Tibial nerve (tissue), 4 donors: ENCODE results near the gene CD81. TPM values are rescaled to one million over a fixed set of nuclear protein-coding genes. Genes with fewer than 3 reads are reported as not detected.

Source experiments
- DNase-seq, 2 donors: peaks; one replicate each; pipeline ENCODE4 v3.0.0-alpha.2; 2019; ENCODE audit warnings: low spot score in 2 of 2
- H3K27ac ChIP-seq, 4 donors: fragments of 200-600 bp; sonication (generic) in 3 of 4; one replicate each; pipeline ENCODE4 v1.5.1; 2017 to 2019; ENCODE audit warnings: mild to moderate bottlenecking in 1 of 4
- H3K27me3 ChIP-seq, 2 donors: fragments of 200-600 bp; sonication (generic) in 1 of 2; one replicate each; pipeline versions ENCODE4 v1.5.1 to v1.6.0; 2017 to 2019
- H3K36me3 ChIP-seq, 3 donors: fragments of 200-600 bp; sonication (generic); one replicate each; pipeline ENCODE4 v1.5.1; 2018 to 2019
- H3K4me1 ChIP-seq, 4 donors: fragments of 200-600 bp; sonication (generic) in 3 of 4; one replicate each; pipeline ENCODE4 v1.5.1; 2017 to 2019
- H3K4me3 ChIP-seq, 4 donors: fragments of 200-600 bp; sonication (generic) in 3 of 4; one replicate each; pipeline ENCODE4 v1.5.1; 2017 to 2019; ENCODE audit warnings: mild to moderate bottlenecking in 1 of 4, moderate library complexity in 1 of 4
- H3K9me3 ChIP-seq, 4 donors: fragments of 200-600 bp; sonication (generic) in 3 of 4; one replicate each; pipeline ENCODE4 v1.5.1; 2017 to 2019
- CTCF ChIP-seq, 5 experiments: fragments of 200-600 bp in 3 of 5; fragments of 450-650 bp in 2 of 5; sonication (generic) in 3 of 5; IDR thresholded peaks; one replicate each; pipeline ENCODE4 v1.5.1; 2016 to 2019; ENCODE audit warnings: antibody characterized with exemption in 5 of 5, mild to moderate bottlenecking in 3 of 5, moderate library complexity in 2 of 5
- EP300 ChIP-seq, 2 donors: sonication (generic); formaldehyde crosslinking; IDR thresholded peaks; one replicate each; pipeline ENCODE4 v1.6.1; 2017; ENCODE audit warnings: antibody characterized with exemption in 2 of 2, mild to moderate bottlenecking in 1 of 2
- POLR2A ChIP-seq, 2 donors: fragments of 450-650 bp; IDR thresholded peaks; one replicate each; pipeline ENCODE4 v1.6.1; 2017; ENCODE audit warnings: antibody characterized with exemption in 2 of 2, mild to moderate bottlenecking in 2 of 2, moderate library complexity in 2 of 2
- whole genome bisulfite sequencing, 2 donors: methylation state at CpG; one replicate each; pipeline ENCODE4 v1.1.5; 2018; 5-methylcytosine and 5-hydroxymethylcytosine counted together
- total RNA-seq, 4 donors: library from RNA; depleted of rRNA; stranded (reverse); fragments of >200 nt; gene quantifications; one replicate each; pipeline ENCODE4 v1.1.0, GENCODE V29; 2016

CD81 gene
- total RNA-seq, 4 donors from 2014 or later: 650 to 822 (median 674) TPM

GRCh38 chr11:2394818-2395105, 17.7 kb downstream of the CD81 start:
- H3K4me1 ChIP-seq: peaks cover 0 to 68% (median 36%) of the 10 kb centered on the region in 4 donors
- peaks cover 0 to 91% (median 19%) of the 10 kb centered on the region in 3 donors for H3K36me3 ChIP-seq
- no peak overlapping the region for H3K4me3 ChIP-seq
- H3K27me3 ChIP-seq: no peaks in the 10 kb centered on the region
- H3K27ac ChIP-seq: no peak overlapping the region
- 78 to 80% methylated on average over 7 of the region's 8 CpGs for WGBS, 2 donors
- no peak for TF ChIP-seq EP300 (IDR thresholded peaks at IDR 0.05)
- TF ChIP-seq POLR2A (IDR thresholded peaks at IDR 0.05): no peak
- TF ChIP-seq CTCF (IDR thresholded peaks at IDR 0.05): no peak
- no peak for DNase-seq
- no peaks in the 10 kb centered on the region for H3K9me3 ChIP-seq

- no peaks in the 10 kb centered on the region for H3K9me3 ChIP-seq
- no peak for TF ChIP-seq EP300 (IDR thresholded peaks at IDR 0.05)
- no peak for TF ChIP-seq CTCF (IDR thresholded peaks at IDR 0.05)
- no peak for TF ChIP-seq POLR2A (IDR thresholded peaks at IDR 0.05)
- peaks cover 0 to 64% (median 32%) of the 10 kb centered on the region in 4 donors for H3K4me1 ChIP-seq
- peaks cover 0 to 88% (median 19%) of the 10 kb centered on the region in 3 donors for H3K36me3 ChIP-seq
- no peak overlapping the region for H3K4me3 ChIP-seq
- H3K27me3 ChIP-seq: no peaks in the 10 kb centered on the region
- no peak for DNase-seq
- WGBS, 2 donors: 78 to 86% methylated on average over 20 to 26 of the region's 26 CpGs
- H3K27ac ChIP-seq: no peak overlapping the region
These were observed 18.2 kb downstream of the CD81 start for GRCh38 chr11:2395211-2395730.

GRCh38 chr11:2395856-2396255, 18.7 kb downstream of the CD81 start:
- Histone ChIP-seq H3K27me3 (no peaks in the 10 kb centered on the region), H3K27ac (no peak overlapping the region), H3K9me3 (no peaks in the 10 kb centered on the region), H3K36me3 (peaks cover 0 to 82% (median 19%) of the 10 kb centered on the region in 3 donors), H3K4me3 (no peak overlapping the region), H3K4me1 (peaks cover 0 to 58% (median 27%) of the 10 kb centered on the region in 4 donors)
- WGBS, 2 donors: 83 to 84% methylated on average over 15 to 17 of the region's 17 CpGs
- DNase-seq: no peak
- TF ChIP-seq POLR2A (IDR thresholded peaks at IDR 0.05) (no peak), EP300 (IDR thresholded peaks at IDR 0.05) (no peak), CTCF (IDR thresholded peaks at IDR 0.05) (no peak)

GRCh38 chr11:2396471-2396870, 19.4 kb downstream of the CD81 start:
- Histone ChIP-seq H3K4me1 (peaks cover 0 to 57% (median 24%) of the 10 kb centered on the region in 4 donors), H3K4me3 (no peak overlapping the region), H3K9me3 (no peaks in the 10 kb centered on the region), H3K36me3 (peaks cover 0 to 76% (median 19%) of the 10 kb centered on the region in 3 donors), H3K27ac (no peak overlapping the region), H3K27me3 (no peaks in the 10 kb centered on the region)
- no peak for DNase-seq
- WGBS, 2 donors: 86 to 95% methylated on average over 26 of the region's 26 CpGs
- TF ChIP-seq EP300 (IDR thresholded peaks at IDR 0.05) (no peak), CTCF (IDR thresholded peaks at IDR 0.05) (no peak), POLR2A (IDR thresholded peaks at IDR 0.05) (no peak)

GRCh38 chr11:2397005-2397404, 19.9 kb downstream of the CD81 start:
- H3K27ac ChIP-seq: no peak overlapping the region
- peaks cover 0 to 57% (median 27%) of the 10 kb centered on the region in 4 donors for H3K4me1 ChIP-seq
- WGBS, 2 donors: 91% methylated on average over 12 of the region's 12 CpGs
- no peak for TF ChIP-seq POLR2A (IDR thresholded peaks at IDR 0.05)
- DNase-seq: no peak
- peaks cover 0 to 74% (median 19%) of the 10 kb centered on the region in 3 donors for H3K36me3 ChIP-seq
- no peak overlapping the region for H3K4me3 ChIP-seq
- no peaks in the 10 kb centered on the region for H3K27me3 ChIP-seq
- H3K9me3 ChIP-seq: no peaks in the 10 kb centered on the region
